Stimulated activated CD4-positive, alpha-beta T cell treated with anti-CD3 and anti-CD28 coated beads, TNF-alpha, amount 100 ng/mL, for 4 hours (primary cell): ENCODE data around the gene COLQ.
"Not testable (repeated sequence)": the region's sequence is repeated elsewhere in the genome, so short reads cannot be mapped to it uniquely, and the experiment has no call there.

Source experiments
- DNase-seq, 3 experiments: peaks; one replicate each; pipeline ENCODE4 v3.0.0-alpha.2; 2020; ENCODE audit warnings: low read depth in 3 of 3

Gene COLQ

GRCh38 chr3:15521573-15521965 lies at the start of gene COLQ:
COLQ (minus strand) TSS chr3:15521706; CDS start chr3:15521625, 81 bp downstream.
- DNase-seq: no peak

- DNase-seq: no peak
Observed at GRCh38 chr3:15563190-15563589, 41.7 kb upstream of the COLQ start.

DNA sequence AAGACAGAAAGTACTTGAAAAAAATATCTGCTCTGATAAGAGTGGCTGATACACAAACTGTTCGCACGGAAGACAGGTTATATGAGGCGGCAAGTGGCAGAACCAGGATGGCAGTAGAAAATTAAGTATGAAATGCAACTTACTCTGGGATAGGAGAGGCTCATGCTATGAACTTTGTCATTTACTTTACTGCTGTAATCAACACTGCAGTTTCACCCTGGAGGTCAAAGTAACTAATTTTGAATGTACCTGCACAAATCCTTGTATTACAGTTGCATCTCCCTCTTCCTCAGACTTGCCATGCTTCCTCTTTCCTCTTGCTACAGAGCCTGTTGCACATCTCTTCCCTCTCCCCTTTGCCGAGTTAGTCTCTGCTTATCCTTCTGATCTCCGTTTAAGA lies 41.1 kb upstream of the COLQ start:
- DNase-seq: no peak

- no peak for DNase-seq
Observed at GRCh38 chr3:15558581-15558980, 37.1 kb upstream of the COLQ start.

DNA sequence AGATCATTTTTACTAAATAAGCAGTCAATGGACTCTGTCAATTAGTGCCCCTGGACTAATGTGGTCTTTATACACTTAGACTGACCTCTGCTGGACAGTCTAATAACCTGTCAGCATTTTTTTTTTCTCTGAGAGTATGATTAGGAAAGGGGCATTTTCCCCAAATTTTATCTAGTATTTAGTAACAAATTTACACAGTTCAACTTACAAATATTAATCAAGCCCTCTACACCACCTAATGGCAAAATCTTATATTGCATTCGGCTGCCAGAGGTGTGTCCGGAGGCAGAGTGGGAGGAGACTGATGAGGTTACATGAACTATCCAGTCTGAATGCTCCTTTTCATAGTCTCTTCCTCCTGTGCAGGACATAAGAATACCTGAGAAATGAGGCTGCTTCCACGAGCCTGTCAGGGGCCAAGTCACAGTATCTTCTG lies 36.0 kb upstream of the COLQ start:
- peak in 2 of 3 experiments; percentile 5 to 22 for DNase-seq

DNA sequence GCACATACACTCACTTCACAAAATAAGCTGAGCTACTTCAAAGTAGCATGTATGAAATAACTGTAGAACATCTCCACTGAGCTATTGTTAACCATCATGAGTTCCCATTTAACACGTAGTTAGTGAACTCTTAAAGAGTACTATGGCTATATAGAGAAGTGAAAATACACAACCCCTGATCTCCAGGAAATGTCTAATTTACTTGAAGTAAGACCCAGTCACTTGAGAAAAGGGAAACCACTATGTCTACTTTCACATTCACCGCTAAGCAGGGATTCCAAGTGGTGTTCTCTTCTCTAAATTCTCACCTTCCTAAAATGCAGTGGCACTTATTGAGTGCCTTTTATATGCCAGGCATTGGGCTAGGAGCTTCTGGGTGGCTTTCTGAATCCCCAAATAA lies 35.0 kb upstream of the COLQ start:
- DNase-seq: no peak

DNA sequence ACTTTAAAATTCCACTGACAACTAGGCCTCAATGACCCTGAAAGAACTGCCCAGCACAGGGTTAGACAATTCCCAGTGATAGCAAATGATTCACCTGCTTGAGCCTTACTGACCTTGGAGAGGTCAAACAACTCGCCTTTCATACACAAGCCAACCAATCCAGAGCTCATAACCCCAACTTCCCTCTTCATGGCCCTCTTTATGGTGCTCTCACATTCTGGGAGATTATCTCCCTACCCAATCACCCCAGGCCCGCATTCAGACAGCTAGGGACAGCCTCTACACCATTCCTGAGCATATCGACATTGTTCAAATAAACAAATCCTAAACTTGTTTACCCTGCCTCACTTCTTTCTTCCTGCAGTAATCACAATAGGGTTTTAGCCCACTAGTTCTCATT lies 32.2 kb upstream of the COLQ start:
- no peak for DNase-seq

- DNase-seq: no peak
Observed at GRCh38 chr3:15551902-15552301, 30.4 kb upstream of the COLQ start.

- no peak for DNase-seq
Observed at GRCh38 chr3:15549846-15550245, 28.3 kb upstream of the COLQ start.

DNA sequence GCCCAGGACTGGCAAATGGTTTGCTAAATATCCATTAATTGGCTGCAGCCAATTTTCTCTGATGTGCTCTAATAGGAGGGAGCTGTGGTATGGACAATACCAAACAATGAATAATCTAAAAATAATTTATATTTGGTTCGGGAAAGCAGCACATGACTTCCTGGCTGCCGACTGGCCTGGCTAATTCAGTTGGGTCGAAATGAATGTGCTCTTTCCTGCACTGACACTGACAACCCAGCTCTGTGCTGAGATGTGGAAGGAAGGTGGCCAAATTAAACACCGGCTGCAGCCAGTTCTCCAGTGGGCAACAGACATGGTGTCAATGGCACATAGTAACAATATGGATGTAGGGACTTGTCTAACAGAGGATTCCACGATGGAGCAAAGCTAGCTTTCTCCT lies 21.1 kb upstream of the COLQ start:
- no peak for DNase-seq

DNA sequence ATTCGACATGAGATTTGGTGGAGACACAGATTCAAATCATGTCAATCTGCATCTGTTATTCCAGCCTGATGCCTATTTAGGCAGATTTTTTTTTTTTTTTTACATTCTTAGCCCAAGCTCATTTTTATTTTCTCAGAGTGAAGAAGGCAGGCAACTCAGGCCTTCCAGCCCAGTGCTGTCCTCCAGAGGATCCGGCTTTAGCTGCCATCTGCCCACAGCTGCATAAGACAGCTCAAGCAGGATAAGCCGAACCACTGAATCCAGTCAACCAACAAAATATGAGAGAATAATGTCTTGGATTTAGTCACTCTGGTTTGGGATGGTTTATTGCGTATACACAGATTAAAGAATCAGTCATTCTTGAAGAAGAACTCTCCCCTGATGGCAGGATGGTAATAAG lies 19.9 kb upstream of the COLQ start:
- no peak for DNase-seq

GRCh38 chr3:15539066-15539465 lies 17.6 kb upstream of the COLQ start:
- no peak for DNase-seq

DNA sequence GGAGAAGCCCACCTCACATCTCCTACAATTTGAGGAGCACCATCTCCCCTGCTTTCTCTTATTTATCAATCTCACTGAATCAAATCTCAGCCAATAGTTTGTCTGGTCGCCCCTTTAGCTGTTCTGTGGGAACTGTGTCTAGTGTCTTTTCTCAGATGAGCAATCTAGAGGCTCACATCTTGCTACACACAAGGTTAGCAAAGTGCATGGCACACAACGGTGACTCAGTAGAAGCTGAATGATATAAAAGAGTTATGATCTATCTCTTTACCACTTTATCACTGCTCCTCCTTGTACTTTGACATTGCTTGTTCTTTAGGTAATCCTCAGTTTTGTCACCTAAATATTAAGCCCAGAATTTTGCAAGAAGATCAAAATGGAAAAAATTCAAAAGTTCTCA lies 16.8 kb upstream of the COLQ start:
- no peak for DNase-seq

- DNase-seq: no peak
Observed at GRCh38 chr3:15536856-15537255, 15.3 kb upstream of the COLQ start.

DNA sequence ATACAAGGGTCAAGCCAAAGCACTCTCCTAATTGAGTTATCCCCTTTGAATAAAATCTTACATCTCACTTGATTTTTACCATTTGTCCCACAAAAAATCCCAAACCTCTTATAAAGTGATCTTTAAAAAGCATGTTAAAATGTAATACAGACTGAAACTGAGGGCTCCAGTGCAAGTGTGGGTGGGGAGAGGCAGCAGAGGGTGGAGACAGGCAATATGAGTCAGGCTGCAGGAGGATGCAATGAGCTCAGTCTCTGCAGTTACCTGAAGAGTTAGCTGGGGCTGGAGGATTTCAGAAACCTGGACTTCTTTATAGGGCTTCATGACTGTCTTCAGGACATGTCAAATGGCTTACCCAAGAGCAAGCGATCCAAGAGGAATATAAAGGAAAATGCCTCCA lies 14.2 kb upstream of the COLQ start:
- peak in 2 of 3 experiments; percentile 27 to 37 for DNase-seq

GRCh38 chr3:15532614-15533013 lies 11.1 kb upstream of the COLQ start:
- not testable (repeated sequence) for DNase-seq

- no peak for DNase-seq
Observed at GRCh38 chr3:15531346-15531745, 9.8 kb upstream of the COLQ start.

- DNase-seq: no peak
Observed at GRCh38 chr3:15528854-15529537, 7.5 kb upstream of the COLQ start.

DNA sequence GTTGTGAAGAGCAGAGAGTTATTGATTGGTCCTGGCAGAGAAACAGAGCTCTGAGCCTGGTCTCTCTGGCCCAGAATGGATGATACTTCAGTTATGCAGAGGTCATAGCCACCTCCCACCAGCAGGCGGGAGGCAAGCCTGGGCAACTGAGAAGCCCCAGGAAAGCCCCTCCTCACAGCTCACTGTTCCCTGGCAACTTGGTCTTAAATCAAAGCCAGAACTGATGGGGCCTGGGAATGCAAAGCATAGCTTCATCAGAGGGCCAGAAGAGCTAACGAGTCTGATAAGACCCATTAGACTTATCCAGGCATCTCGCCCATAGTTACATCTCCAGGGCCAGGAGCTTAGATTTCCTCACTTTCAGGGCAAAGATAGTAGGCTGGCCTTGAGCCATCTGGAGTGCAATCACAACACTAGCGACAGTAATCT lies 5.5 kb upstream of the COLQ start:
- DNase-seq: no peak

DNA sequence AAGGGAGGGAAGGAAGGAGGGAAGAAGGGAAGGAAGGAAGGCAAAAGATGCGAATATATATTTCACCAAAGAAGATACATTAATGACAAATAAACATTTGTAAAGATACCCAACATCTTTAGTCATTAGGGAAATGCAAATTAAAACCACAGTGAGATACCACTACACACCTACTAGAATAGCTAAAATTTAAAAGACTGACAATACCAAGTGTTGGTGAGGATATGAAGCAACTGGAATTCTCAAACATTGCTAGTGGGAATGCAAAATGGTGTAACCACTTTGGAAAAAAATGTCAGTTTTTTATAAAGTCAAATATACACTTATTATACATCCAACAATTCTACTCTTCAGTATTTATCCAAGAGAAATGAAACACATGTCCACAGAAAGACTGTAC lies 4.3 kb upstream of the COLQ start:
- no peak for DNase-seq

DNA sequence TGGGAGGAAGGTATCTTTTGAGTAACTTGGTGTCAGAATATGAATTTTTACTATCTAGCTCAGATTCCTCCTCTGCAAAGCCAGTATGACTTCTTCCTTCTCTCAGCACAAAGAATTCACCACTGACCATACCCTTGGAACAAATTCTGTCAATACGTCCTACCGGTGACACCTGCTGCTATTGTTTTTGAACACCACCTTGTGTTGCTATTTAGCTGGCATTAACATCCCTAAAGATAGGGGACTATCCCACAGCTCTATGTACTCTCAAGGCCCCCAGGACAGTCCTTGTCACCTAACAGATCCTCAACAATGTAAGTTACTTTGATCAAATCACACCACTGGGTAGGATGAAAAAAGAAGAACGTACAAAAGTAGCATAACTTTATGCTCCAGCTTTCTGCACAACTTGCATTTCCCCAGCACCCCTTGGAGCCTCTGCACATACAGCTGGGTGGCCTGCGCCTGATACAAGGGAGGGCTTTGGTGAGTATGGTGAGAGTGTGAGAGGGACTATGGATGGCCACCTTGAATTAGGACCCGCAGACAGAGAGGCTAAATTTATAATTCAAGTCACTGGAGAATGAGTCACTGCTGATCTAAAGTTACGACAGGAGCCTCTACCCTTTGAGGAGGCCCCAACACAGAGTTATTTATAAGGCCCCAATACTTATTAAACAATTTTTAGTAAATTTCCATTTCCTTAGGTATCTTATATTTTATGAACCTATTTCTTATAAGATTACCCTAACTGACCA lies 2.3 kb upstream of the COLQ start:
- DNase-seq: no peak

DNA sequence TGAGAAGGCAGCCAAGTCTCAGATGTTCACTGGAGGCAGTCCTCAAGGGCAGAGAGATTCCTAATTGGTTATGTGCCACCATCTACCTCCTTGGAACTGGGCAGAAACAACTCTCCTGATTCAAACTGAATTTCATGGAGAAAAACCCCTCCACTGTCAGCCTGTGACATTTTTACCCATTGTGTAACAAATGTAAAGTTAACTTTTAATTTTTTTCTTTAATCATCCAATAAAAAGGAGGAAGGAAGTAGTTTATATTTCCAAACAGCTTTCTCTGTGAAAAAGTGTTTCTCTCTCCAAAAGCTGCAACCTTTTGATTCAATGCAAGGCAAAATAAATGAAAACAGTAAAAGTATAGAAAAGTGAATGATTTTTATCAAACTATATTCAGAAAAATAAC lies 510 bp upstream of the COLQ start:
- no peak for DNase-seq

DNA sequence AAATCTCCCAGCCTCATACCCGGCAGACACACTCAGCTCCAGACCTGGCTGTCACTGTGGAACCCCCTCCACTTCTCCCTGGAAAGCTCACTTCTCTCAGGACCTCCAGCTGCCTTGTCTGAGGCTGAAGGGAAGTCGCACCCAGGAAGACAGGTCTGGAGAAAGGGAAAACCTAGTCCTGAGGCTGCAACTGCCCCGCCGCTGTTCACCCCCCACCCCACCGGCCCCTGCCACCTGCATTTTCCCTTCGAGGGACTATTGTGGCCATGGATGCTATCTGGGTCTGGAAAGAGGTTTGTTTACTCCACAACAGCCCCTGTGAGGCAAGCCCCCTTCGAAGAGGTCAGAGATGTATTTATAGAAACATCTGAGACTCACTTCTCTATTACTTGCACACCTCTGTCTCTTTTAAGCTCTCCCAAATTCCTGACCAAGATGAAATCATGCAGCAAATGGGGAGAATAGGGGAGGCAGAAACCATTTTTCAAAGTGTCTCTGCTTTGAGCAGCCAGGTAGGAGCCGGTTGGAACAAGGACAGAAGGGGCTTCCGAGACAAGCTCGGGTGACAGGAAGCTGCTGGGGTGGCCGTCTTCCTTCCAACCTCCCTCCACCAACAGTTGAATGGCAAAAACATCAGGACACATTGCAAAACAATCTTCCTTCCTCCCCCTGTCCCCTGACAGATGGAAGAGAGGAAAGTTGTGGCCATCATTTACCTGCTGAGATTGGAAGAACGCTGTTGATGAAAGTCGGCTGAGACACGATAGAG lies 518 bp downstream of the COLQ start:
- DNase-seq: no peak
